ENCODE data around the gene NCBP3. TPM values are rescaled to one million over a fixed set of nuclear protein-coding genes. Genes with fewer than 3 reads are reported as not detected.

Gene NCBP3
- total RNA-seq, 1 experiment from 2014 or later: 58.5 TPM

- H3K36me3 ChIP-seq (ENCODE audit: low read depth): no peaks in the 10 kb centered on the region
- CTCF ChIA-PET: no interaction called here
- no peaks in the 10 kb centered on the region for H3K9me2 ChIP-seq (ENCODE audit: insufficient read depth)
- peaks cover 4% of the 10 kb centered on the region; the same call in 1 of the 2 replicates for H3K4me1 ChIP-seq (replicated peaks; ENCODE audit: insufficient read depth)
- no peak for DNase-seq
- H3K4me2 ChIP-seq: no peak overlapping the region
- H4K20me1 ChIP-seq (ENCODE audit: insufficient read depth): no peaks in the 10 kb centered on the region
- TF ChIP-seq EZH2 (IDR thresholded peaks at IDR 0.05; ENCODE audit: low read depth) (no peak), CTCF (conservative IDR thresholded peaks at IDR 0.05) (no peak)
- intact Hi-C loops (cut with micrococcal nuclease; ENCODE audit: unreplicated experiment): no loop called here
- POLR2A ChIA-PET (ENCODE audit: unreplicated experiment): no interaction called here
- H3K79me2 ChIP-seq (ENCODE audit: low read depth): no peaks in the 10 kb centered on the region
- H3K9me3 ChIP-seq (ENCODE audit: insufficient read depth, low read depth): no peaks in the 10 kb centered on the region
- no TSS peak for BruUV-seq (replicated peaks)
- no peak overlapping the region for H3K27ac ChIP-seq
- H2AFZ ChIP-seq: no peak overlapping the region
- peaks cover 3% of the 10 kb centered on the region; the same call in 1 of the 2 replicates for H3F3A ChIP-seq (ENCODE audit: insufficient read depth, low read depth)
- no peaks in the 10 kb centered on the region for H3K27me3 ChIP-seq (ENCODE audit: insufficient read depth, low read depth)
- H3K4me3 ChIP-seq: no peak overlapping the region
Measured at GRCh38 chr17:3796822-3797170, 49.2 kb downstream of the NCBP3 start.

- H3K9me3 ChIP-seq (ENCODE audit: insufficient read depth, low read depth): no peaks in the 10 kb centered on the region
- H3F3A ChIP-seq (ENCODE audit: insufficient read depth, low read depth): peaks cover 3% of the 10 kb centered on the region; the same call in 1 of the 2 replicates
- H3K9me2 ChIP-seq (ENCODE audit: insufficient read depth): no peaks in the 10 kb centered on the region
- no peak for TF ChIP-seq EZH2 (IDR thresholded peaks at IDR 0.05; ENCODE audit: low read depth)
- ChIA-PET POLR2A (ENCODE audit: unreplicated experiment) (no interaction called here), CTCF (no interaction called here)
- no peaks in the 10 kb centered on the region for H4K20me1 ChIP-seq (ENCODE audit: insufficient read depth)
- H3K79me2 ChIP-seq (ENCODE audit: low read depth): no peaks in the 10 kb centered on the region
- intact Hi-C loops (cut with micrococcal nuclease; ENCODE audit: unreplicated experiment): no loop called here
- peaks cover 4% of the 10 kb centered on the region; the same call in 1 of the 2 replicates for H3K4me1 ChIP-seq (replicated peaks; ENCODE audit: insufficient read depth)
- no peaks in the 10 kb centered on the region for H3K36me3 ChIP-seq (ENCODE audit: low read depth)
- H3K27me3 ChIP-seq (ENCODE audit: insufficient read depth, low read depth): no peaks in the 10 kb centered on the region
- no TSS peak for BruUV-seq (replicated peaks)
- H3K4me2 ChIP-seq: no peak overlapping the region
- no peak overlapping the region for H3K4me3 ChIP-seq
- H2AFZ ChIP-seq: no peak overlapping the region
- H3K27ac ChIP-seq: no peak overlapping the region
- no peak for DNase-seq
Measured at GRCh38 chr17:3796110-3796821, 49.8 kb downstream of the NCBP3 start.

GRCh38 chr17:3795390-3796102, 50.5 kb downstream of the NCBP3 start:
- DNase-seq: no peak
- no peak overlapping the region for H3K4me3 ChIP-seq
- H3K36me3 ChIP-seq (ENCODE audit: low read depth): no peaks in the 10 kb centered on the region
- no peaks in the 10 kb centered on the region for H3K9me2 ChIP-seq (ENCODE audit: insufficient read depth)
- no peak overlapping the region for H3K27ac ChIP-seq
- H3K9me3 ChIP-seq (ENCODE audit: insufficient read depth, low read depth): no peaks in the 10 kb centered on the region
- BruUV-seq (replicated peaks): no TSS peak
- H3K27me3 ChIP-seq (ENCODE audit: insufficient read depth, low read depth): no peaks in the 10 kb centered on the region
- no peaks in the 10 kb centered on the region for H4K20me1 ChIP-seq (ENCODE audit: insufficient read depth)
- peaks cover 3% of the 10 kb centered on the region; the same call in 1 of the 2 replicates for H3F3A ChIP-seq (ENCODE audit: insufficient read depth, low read depth)
- no peak for TF ChIP-seq CTCF (conservative IDR thresholded peaks at IDR 0.05)
- TF ChIP-seq EZH2 (IDR thresholded peaks at IDR 0.05; ENCODE audit: low read depth): no peak
- no peak overlapping the region for H2AFZ ChIP-seq
- ChIA-PET POLR2A (ENCODE audit: unreplicated experiment) (no interaction called here), CTCF (no interaction called here)
- no peaks in the 10 kb centered on the region for H3K79me2 ChIP-seq (ENCODE audit: low read depth)
- H3K4me1 ChIP-seq (replicated peaks; ENCODE audit: insufficient read depth): peaks cover 4% of the 10 kb centered on the region; the same call in 1 of the 2 replicates
- H3K4me2 ChIP-seq: no peak overlapping the region
- intact Hi-C loops (cut with micrococcal nuclease; ENCODE audit: unreplicated experiment): no loop called here
